VCaP (cell line): ENCODE measurements around the gene SATL1.
"Not testable (repeated sequence)": the region's sequence is repeated elsewhere in the genome, so short reads cannot be mapped to it uniquely, and the experiment has no call there.

Source experiments
- H3K27ac ChIP-seq: fragments of 450-650 bp; 2 replicates; pipeline ENCODE4 v1.5.1; 2017
- CTCF ChIP-seq: fragments of 450-650 bp; conservative IDR thresholded peaks from 2 replicates; pipeline ENCODE4 v1.5.1; 2017; ENCODE audit warnings: mild to moderate bottlenecking, moderate library complexity

The SATL1 gene

GRCh38 chrX:85243761-85244449 lies at the start of gene SATL1, which contains the start of gene ZNF711:
Gene SATL1, minus strand, starts transcription at chrX:85243779. Its CDS starts 134,811 bp downstream, at chrX:85108968.
Gene ZNF711, plus strand, starts transcription at chrX:85243991. Its CDS starts 3,582 bp downstream, at chrX:85247573.
- H3K27ac ChIP-seq, result no peak within 1 kb of the TSS
- no peak for TF ChIP-seq CTCF

- no peak; the same call in 1 of the 2 replicates for TF ChIP-seq CTCF
- H3K27ac ChIP-seq, result no peak overlapping the region
Measured at GRCh38 chrX:85288992-85289723, 45.6 kb upstream of the SATL1 start.

GRCh38 chrX:85285286-85285685 lies 41.7 kb upstream of the SATL1 start:
- H3K27ac ChIP-seq, result not testable (repeated sequence)

GRCh38 chrX:85244450-85245211 lies 1.1 kb upstream of the SATL1 start:
- no peak overlapping the region for H3K27ac ChIP-seq
- no peak for TF ChIP-seq CTCF

GRCh38 chrX:85243155-85243554 lies 424 bp downstream of the SATL1 start:
- no peak overlapping the region for H3K27ac ChIP-seq
- TF ChIP-seq CTCF, result no peak

- no peak overlapping the region for H3K27ac ChIP-seq
- TF ChIP-seq CTCF, result no peak
Measured at GRCh38 chrX:85223359-85223758, 20.2 kb downstream of the SATL1 start.

GRCh38 chrX:85221361-85221760 lies 22.2 kb downstream of the SATL1 start:
- no peak for TF ChIP-seq CTCF
- H3K27ac ChIP-seq, result no peak overlapping the region
